IMR-90 (cell line): ENCODE data around the gene ITPRIP. TPM values are rescaled to one million over a fixed set of nuclear protein-coding genes. Genes with fewer than 3 reads are reported as not detected.

Experiments
- ATAC-seq: fragments of 200-7000 bp; cut with Tn5 transposase; 2 replicates; pipeline ENCODE4 v1.9.1; 2020; ENCODE audit warnings: low read depth, mild to moderate bottlenecking, moderate library complexity
- BruUV-seq: library from RNA; stranded (reverse); fragments of 400-500 nt; replicated peaks from 2 replicates; lab custom pipeline; 2021; lab: Mats Ljungman, UMichigan
- CTCF ChIA-PET: fragments of 300-600 bp; formaldehyde crosslinking; extraction: SDS; loops from one replicate; lab custom pipeline; 2021; ENCODE audit warnings: antibody characterized with exemption; lab: Yijun Ruan, JAX
- POLR2A ChIA-PET: fragments of 300-600 bp; sonication (Branson Sonifier 250); formaldehyde crosslinking; loops from one replicate; lab custom pipeline; 2022; ENCODE audit warnings: antibody characterized with exemption; ENCODE audit not compliant: unreplicated experiment; lab: Charles Lee
- DNase-seq: peaks from one replicate; pipeline ENCODE4 v3.0.0; 2013
- H2AFZ ChIP-seq: replicated peaks from 2 replicates; pipeline ENCODE3; 2013; ENCODE audit warnings: low read length, mild to moderate bottlenecking; ENCODE audit not compliant: poor library complexity
- H2AK5ac ChIP-seq: 2 replicates; pipeline ENCODE4 v1.6.1; 2013; ENCODE audit warnings: low read depth, low read length, inconsistent platforms
- H2AK9ac ChIP-seq: replicated peaks from 2 replicates; pipeline ENCODE3; 2013; ENCODE audit warnings: mild to moderate bottlenecking, low read depth, low read length, moderate library complexity; ENCODE audit not compliant: poor library complexity
- H2BK120ac ChIP-seq: 2 replicates; pipeline ENCODE4 v1.6.1; 2013; ENCODE audit warnings: low read depth, low read length, inconsistent platforms
- H2BK15ac ChIP-seq: 3 replicates; pipeline ENCODE4 v1.6.1; 2013; ENCODE audit warnings: low read depth, low read length, inconsistent platforms
- H2BK20ac ChIP-seq: 2 replicates; pipeline ENCODE4 v1.6.1; 2013; ENCODE audit warnings: low read depth, mild to moderate bottlenecking, inconsistent platforms, low read length, moderate library complexity
- H2BK5ac ChIP-seq: 2 replicates; pipeline ENCODE4 v1.6.1; 2013; ENCODE audit warnings: mild to moderate bottlenecking, low read depth, low read length, inconsistent platforms; ENCODE audit not compliant: poor library complexity, severe bottlenecking
- H3K14ac ChIP-seq: replicated peaks from 2 replicates; pipeline ENCODE4 v1.6.1; 2013; ENCODE audit warnings: low read depth, low read length, inconsistent platforms
- H3K18ac ChIP-seq: 2 replicates; pipeline ENCODE4 v1.6.1; 2013; ENCODE audit warnings: low read depth, low read length, control low read depth
- H3K23ac ChIP-seq: 2 replicates; pipeline ENCODE4 v1.6.1; 2013; ENCODE audit warnings: low read depth, low read length, inconsistent platforms
- H3K27ac ChIP-seq: 2 replicates; pipeline ENCODE4 v1.5.1; 2013; ENCODE audit warnings: mild to moderate bottlenecking, control low read depth, low read length; ENCODE audit not compliant: insufficient read depth
- H3K27me3 ChIP-seq: 2 replicates; pipeline ENCODE4 v1.6.1; 2013; ENCODE audit warnings: low read length; ENCODE audit not compliant: control insufficient read depth, insufficient read depth
- H3K36me3 ChIP-seq: 2 replicates; pipeline ENCODE4 v1.6.1; 2013; ENCODE audit warnings: low read length, mixed read lengths; ENCODE audit not compliant: control insufficient read depth, insufficient read depth
- H3K4ac ChIP-seq: 2 replicates; pipeline ENCODE4 v1.6.1; 2013; ENCODE audit warnings: low read depth, low read length, inconsistent platforms
- H3K4me1 ChIP-seq: 2 replicates; pipeline ENCODE4 v1.6.1; 2013; ENCODE audit warnings: low read length, mixed read lengths; ENCODE audit not compliant: control insufficient read depth, insufficient read depth
- H3K4me2 ChIP-seq: 2 replicates; pipeline ENCODE4 v1.6.1; 2013; ENCODE audit warnings: low read depth, mild to moderate bottlenecking, control low read depth, low read length, moderate library complexity
- H3K4me3 ChIP-seq: 2 replicates; pipeline ENCODE4 v1.5.1; 2013; ENCODE audit warnings: low read depth, mild to moderate bottlenecking, control low read depth, low read length, moderate library complexity; ENCODE audit not compliant: insufficient read depth
- H3K56ac ChIP-seq: 2 replicates; pipeline ENCODE4 v1.6.1; 2013; ENCODE audit warnings: low read length, inconsistent platforms; ENCODE audit not compliant: insufficient read depth; ENCODE audit errors: extremely low read depth
- H3K79me1 ChIP-seq, 2 experiments: 2 replicates each; pipeline ENCODE4 v1.6.1; 2013; ENCODE audit warnings: low read length in 2 of 2, inconsistent platforms in 1 of 2, low read depth in 1 of 2
- H3K9ac ChIP-seq: 2 replicates; pipeline ENCODE4 v1.6.1; 2013; ENCODE audit warnings: low read depth, low read length, control low read depth
- H3K9me1 ChIP-seq: 2 replicates; pipeline ENCODE4 v1.6.1; 2013; ENCODE audit warnings: low read length, inconsistent platforms; ENCODE audit not compliant: insufficient read depth
- H3K9me3 ChIP-seq: 2 replicates; pipeline ENCODE4 v1.6.1; 2013; ENCODE audit warnings: low read length; ENCODE audit not compliant: control insufficient read depth, insufficient read depth
- H4K20me1 ChIP-seq: 2 replicates; pipeline ENCODE4 v1.6.1; 2013; ENCODE audit warnings: low read length, inconsistent platforms; ENCODE audit not compliant: insufficient read depth
- H4K5ac ChIP-seq: 2 replicates; pipeline ENCODE4 v1.6.1; 2013; ENCODE audit warnings: mild to moderate bottlenecking, low read depth, low read length, control low read depth
- H4K8ac ChIP-seq, 2 experiments: 2 replicates each; pipeline ENCODE4 v1.6.1; 2013; ENCODE audit warnings: low read depth in 2 of 2, low read length in 2 of 2, control low read depth in 1 of 2, inconsistent platforms in 1 of 2
- H4K91ac ChIP-seq: 2 replicates; pipeline ENCODE4 v1.6.1; 2013; ENCODE audit warnings: low read depth, low read length, inconsistent platforms; ENCODE audit not compliant: insufficient read depth
- FOS ChIP-seq: fragments of 150-350 bp; IDR thresholded peaks from 2 replicates; pipeline ENCODE4 v1.6.1; 2016; ENCODE audit warnings: low read depth, low read length
- RCOR1 ChIP-seq: IDR thresholded peaks from 2 replicates; pipeline ENCODE4 v1.6.1; 2012; ENCODE audit warnings: mild to moderate bottlenecking, low read length, improper control_type of control experiment; ENCODE audit not compliant: insufficient replicate concordance
- WGBS, 2 experiments: methylation state at CpG; one replicate each; pipeline versions ENCODE4 v1.1.5 to v1.1.7; 2013; ENCODE audit warnings: missing lambda C conversion rate in 2 of 2; ENCODE audit not compliant: insufficient read length in 1 of 2; ENCODE audit errors: extremely low coverage in 2 of 2; 5-methylcytosine and 5-hydroxymethylcytosine counted together
- dilution Hi-C: fragments of 300-500 bp; cut with HindIII; formaldehyde crosslinking; loops from one replicate; pipeline ENCODE4 v1.14.3; 2018; ENCODE audit warnings: low sequenced_read_pairs; ENCODE audit not compliant: unreplicated experiment
- in situ Hi-C: fragments of 300-500 bp; cut with MboI; formaldehyde crosslinking; loops from 3 replicates; pipeline ENCODE4 v1.14.3; 2019; ENCODE audit warnings: low sequenced_read_pairs, inconsistent platforms, mixed read lengths
- intact Hi-C: fragments of 100-400 bp; cut with micrococcal nuclease; formaldehyde crosslinking; loops from 2 replicates; pipeline ENCODE4 v1.10.0; 2022
- polyA plus RNA-seq, 3 experiments: library from polyadenylated mRNA; depleted of rRNA; stranded (reverse); fragments of >200 nt; gene quantifications; 2 replicates each; pipeline ENCODE4 v1.2.3, GENCODE V29; 2012; ENCODE audit warnings: low replicate concordance in 1 of 3
- total RNA-seq: library from RNA; depleted of rRNA; stranded (reverse); fragments of >200 nt; gene quantifications from 2 replicates; pipeline ENCODE4 v1.2.3, GENCODE V29; 2012
- TF ChIP-seq, protein P1 (sequence below): conservative IDR thresholded peaks from 2 replicates; pipeline ENCODE4 v1.5.1; 2012; ENCODE audit warnings: mild to moderate bottlenecking, low read depth, low read length, improper control_type of control experiment

ITPRIP gene
- total and polyA plus RNA-seq, 2 of the 4 experiments (the other 2 are of a cell fraction) = 7.5 to 31.9 TPM

DNA sequence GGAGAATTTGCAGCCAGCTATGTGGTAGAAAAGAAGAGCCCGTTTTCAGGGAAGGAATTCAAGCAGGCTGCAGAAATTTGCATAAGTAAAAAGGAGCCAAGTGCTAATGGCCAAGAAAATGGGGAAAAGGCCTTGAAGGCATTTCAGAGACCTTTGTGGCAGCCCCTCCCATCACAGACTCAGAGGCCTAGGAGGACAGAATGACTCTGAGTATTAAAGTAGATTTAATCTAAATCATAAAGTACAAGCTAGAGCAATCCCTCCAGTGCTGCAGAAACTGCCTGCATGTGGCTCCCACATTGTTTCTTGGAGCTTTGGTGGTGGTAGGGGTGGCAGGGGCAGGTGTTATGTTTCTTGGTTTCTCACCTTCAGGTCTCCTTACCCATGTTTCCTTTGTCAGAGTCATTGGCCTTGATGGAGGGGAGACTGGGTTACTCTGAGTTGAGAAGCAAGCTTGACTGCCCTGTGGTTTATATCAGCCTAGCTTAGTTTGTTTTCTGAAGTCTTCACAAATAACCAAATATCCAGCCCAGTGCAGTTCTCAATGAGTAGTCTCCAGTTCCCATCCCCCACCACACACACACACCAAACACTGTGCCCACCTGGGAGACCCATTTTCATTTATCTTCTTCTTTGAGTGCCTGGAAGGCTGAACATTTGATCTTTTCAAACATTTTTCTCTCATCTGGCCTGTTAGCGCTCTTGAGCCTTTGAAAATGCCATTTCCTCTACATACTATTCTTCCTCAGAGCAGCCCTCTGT is 34.5 kb downstream of the ITPRIP start (continued):
- no peak for TF ChIP-seq FOS

GRCh38 chr10:104301907-104302690 is 36.2 kb downstream of the ITPRIP start:
- Histone ChIP-seq H3K4me1 (peaks cover 30% of the 10 kb centered on the region), H3K9me1 (peaks cover 26% of the 10 kb centered on the region; the same call in 1 of the 2 replicates), H3K18ac (no peak overlapping the region), H3K79me1 (peaks cover 3 to 35% of the 10 kb centered on the region in 2 experiments; a peak in 2 of 4 replicates), H3K14ac (peak overlapping the region; percentile 67), H2BK15ac (peak overlapping the region; percentile 30; the same call in 1 of the 3 replicates), H2AFZ (peak overlapping the region; percentile 69), H2BK120ac (peak overlapping the region; percentile 78; the same call in 1 of the 2 replicates), H4K91ac (peak overlapping the region; percentile 72), H2BK20ac (peak overlapping the region; percentile 73; the same call in 1 of the 2 replicates), H4K5ac (no peak overlapping the region), H2BK5ac (peak overlapping the region; percentile 42), H3K9ac (no peak overlapping the region), H3K36me3 (no peaks in the 10 kb centered on the region), H3K27me3 (no peaks in the 10 kb centered on the region), H3K4me2 (no peak overlapping the region), H3K4ac (peak overlapping the region; percentile 71; the same call in 1 of the 2 replicates), H3K23ac (peak overlapping the region; percentile 62; the same call in 1 of the 2 replicates), H3K4me3 (no peak overlapping the region), H3K27ac (no peak overlapping the region), H2AK5ac (peak overlapping the region; percentile 89), H3K56ac (no peak overlapping the region), H4K8ac (peak overlapping the region in 1 of 2 experiments; percentile 44; a peak in 2 of 4 replicates), H3K9me3 (no peaks in the 10 kb centered on the region), H2AK9ac (no peak overlapping the region), H4K20me1 (peaks cover 9% of the 10 kb centered on the region)
- 83% methylated on average over 1 of the region's 3 CpGs; no CpG with 5 or more reads in 1 of the 2 experiments for WGBS, 2 experiments
- BruUV-seq = no TSS peak
- ChIA-PET CTCF (interaction anchor here (1.4 kb wide), 1 partner anchor 28 kb away, joined by 4 read pairs; no protein-coding TSS in a partner anchor), POLR2A (no interaction called here)
- ATAC-seq (no peak), DNase-seq (peak; percentile 40)
- in situ Hi-C loops (no loop called here), intact Hi-C loops (loop anchor here (2.0 kb wide), 1 partner anchor 27 kb away; no protein-coding TSS in a partner anchor), dilution Hi-C loops (no loop called here)
- TF ChIP-seq, protein P1, sequence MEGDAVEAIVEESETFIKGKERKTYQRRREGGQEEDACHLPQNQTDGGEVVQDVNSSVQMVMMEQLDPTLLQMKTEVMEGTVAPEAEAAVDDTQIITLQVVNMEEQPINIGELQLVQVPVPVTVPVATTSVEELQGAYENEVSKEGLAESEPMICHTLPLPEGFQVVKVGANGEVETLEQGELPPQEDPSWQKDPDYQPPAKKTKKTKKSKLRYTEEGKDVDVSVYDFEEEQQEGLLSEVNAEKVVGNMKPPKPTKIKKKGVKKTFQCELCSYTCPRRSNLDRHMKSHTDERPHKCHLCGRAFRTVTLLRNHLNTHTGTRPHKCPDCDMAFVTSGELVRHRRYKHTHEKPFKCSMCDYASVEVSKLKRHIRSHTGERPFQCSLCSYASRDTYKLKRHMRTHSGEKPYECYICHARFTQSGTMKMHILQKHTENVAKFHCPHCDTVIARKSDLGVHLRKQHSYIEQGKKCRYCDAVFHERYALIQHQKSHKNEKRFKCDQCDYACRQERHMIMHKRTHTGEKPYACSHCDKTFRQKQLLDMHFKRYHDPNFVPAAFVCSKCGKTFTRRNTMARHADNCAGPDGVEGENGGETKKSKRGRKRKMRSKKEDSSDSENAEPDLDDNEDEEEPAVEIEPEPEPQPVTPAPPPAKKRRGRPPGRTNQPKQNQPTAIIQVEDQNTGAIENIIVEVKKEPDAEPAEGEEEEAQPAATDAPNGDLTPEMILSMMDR = 0 out of 2 replicates have a peak, but pooled peaks have one; percentile 23
- no peak for TF ChIP-seq RCOR1
